ENCODE data around the gene COMMD1.
"Not testable (repeated sequence)": the region's sequence is repeated elsewhere in the genome, so short reads cannot be mapped to it uniquely, and the experiment has no call there.

Gene COMMD1

GRCh38 chr2:61966087-61966727 is 60.7 kb downstream of the COMMD1 start:
- DNase-seq, result no peak

DNA sequence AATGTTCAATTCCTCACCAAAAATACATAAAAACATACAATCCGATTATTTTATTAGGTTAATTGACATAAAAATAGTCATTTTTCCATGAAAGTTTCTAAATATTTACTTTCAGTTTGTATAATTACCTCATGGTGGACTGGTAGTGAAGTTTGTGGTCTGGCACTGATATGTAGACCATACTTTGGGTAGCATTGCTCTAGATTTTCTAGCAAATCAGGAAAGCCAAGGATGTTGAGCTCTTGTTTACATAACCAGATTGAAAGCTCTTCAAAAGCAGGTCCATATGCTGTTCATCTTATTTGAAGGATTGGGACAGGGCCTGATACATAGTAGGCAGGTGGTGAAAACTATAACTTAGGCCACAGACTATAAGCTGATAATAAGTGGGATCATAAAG is 61.8 kb downstream of the COMMD1 start:
- no peak for DNase-seq

GRCh38 chr2:61969376-61969775 is 63.9 kb downstream of the COMMD1 start:
- DNase-seq, result no peak

- no peak for DNase-seq
Observed at GRCh38 chr2:61970807-61971556, 65.5 kb downstream of the COMMD1 start.

- peak; percentile 61 for DNase-seq
Observed at GRCh38 chr2:61978522-61978921, 73.0 kb downstream of the COMMD1 start.

DNA sequence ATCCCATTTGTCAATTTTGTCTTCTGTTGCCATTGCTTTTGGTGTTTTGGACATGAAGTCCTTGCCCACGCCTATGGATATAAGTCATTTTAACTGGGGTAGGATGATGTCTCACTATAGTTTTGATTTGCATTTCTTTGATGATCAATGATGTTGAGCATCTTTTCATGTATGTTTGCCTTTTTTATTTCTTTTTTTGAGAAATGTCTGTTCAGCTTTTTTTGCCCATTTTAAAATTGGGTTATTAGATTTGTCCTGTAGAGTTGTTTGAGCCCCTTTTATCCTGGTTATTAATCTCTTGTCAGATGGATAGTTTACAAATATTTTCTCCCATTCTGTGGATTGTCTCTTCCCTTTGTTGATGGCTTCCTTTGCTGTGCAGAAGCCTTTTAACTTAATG is 75.3 kb downstream of the COMMD1 start:
- DNase-seq, result no peak

GRCh38 chr2:61984682-61985081 is 79.2 kb downstream of the COMMD1 start:
- DNase-seq, result no peak

GRCh38 chr2:61988462-61989366 is 83.2 kb downstream of the COMMD1 start:
- no peak for DNase-seq

GRCh38 chr2:61993422-61994024 is 88.0 kb downstream of the COMMD1 start:
- DNase-seq, result peak; percentile 59

DNA sequence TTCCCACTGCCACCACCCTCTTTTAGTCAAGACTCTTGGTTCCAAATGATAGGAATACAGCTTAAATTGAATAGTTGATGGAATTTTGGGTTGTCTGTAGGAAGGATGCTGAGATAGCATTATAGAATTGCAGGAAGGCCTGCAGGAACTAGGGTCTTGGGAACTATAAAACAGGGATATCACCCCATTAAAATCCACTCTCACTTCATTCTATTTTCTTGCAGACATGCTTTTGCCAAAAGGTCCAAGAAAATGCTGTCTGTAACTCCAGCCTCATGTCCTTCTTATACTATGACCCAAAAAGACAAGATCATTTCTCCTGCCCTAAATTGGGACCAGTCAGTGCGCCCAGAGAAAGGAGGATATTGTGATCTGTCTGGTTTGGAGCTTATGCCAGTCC is 89.1 kb downstream of the COMMD1 start:
- no peak for DNase-seq

- DNase-seq, result peak; percentile 16
Observed at GRCh38 chr2:61995065-61995464, 89.6 kb downstream of the COMMD1 start.

- peak; percentile 13 for DNase-seq
Observed at GRCh38 chr2:61995515-61995914, 90.0 kb downstream of the COMMD1 start.

- no peak for DNase-seq
Observed at GRCh38 chr2:61998426-61998825, 93.0 kb downstream of the COMMD1 start.

DNA sequence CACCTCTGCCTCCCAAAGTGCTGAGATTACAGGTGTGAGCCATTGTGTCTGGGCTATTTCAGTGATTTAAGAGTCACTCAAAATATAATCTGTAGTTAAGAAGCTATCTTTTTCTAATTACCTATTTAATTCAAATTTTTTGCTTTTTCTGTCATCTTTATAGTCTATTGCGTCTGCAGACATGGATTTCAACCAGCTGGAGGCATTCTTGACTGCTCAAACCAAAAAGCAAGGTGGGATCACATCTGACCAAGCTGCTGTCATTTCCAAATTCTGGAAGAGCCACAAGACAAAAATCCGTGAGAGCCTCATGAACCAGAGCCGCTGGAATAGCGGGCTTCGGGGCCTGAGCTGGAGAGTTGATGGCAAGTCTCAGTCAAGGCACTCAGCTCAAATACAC is 95.1 kb downstream of the COMMD1 start:
- DNase-seq, result no peak

GRCh38 chr2:62001431-62001830 is 96.0 kb downstream of the COMMD1 start:
- DNase-seq, result no peak

DNA sequence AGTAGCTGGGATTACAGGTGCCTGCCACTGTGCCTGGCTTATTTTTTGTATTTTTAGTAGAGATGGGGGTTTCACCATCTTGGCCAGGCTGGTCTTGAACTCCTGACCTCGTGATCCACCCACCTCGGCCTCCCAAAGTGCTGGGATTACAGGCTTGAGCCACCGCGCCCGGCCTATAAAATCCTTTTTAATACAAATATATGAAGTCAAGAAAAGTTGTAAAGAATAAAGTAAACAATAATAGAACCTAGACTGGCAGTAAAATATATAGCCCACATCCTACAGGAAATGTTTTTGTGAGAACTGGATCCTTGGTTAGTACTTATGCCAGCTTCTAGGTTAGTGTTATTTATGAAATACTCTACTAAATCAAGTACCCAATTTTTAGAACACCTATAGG is 99.0 kb downstream of the COMMD1 start:
- not testable (repeated sequence) for DNase-seq

- DNase-seq, result no peak
Observed at GRCh38 chr2:62007555-62007954, 102.1 kb downstream of the COMMD1 start.

GRCh38 chr2:62010632-62011256 is 105.3 kb downstream of the COMMD1 start:
- DNase-seq, result peak; percentile 18

DNA sequence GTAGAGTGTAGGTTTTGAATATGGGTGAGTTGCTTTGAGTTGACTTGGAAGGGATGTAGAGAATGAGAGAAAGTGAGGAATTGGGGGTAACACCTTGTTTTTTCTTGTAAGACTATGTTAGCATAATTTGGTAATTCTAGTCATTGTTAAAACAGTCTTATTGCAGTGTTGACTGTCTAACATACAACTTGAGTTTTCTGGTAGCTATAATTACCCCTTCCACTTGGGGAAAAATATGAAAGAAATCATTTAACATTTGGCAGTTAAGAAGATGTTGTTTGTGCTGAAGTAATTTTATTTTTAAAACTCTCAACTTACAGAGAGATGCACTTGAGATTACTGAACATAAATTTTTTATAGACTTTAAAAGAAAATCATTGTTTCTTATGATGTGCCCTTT is 108.2 kb downstream of the COMMD1 start:
- no peak for DNase-seq

- peak; percentile 3 for DNase-seq
Observed at GRCh38 chr2:62014102-62014501, 108.6 kb downstream of the COMMD1 start.

DNA sequence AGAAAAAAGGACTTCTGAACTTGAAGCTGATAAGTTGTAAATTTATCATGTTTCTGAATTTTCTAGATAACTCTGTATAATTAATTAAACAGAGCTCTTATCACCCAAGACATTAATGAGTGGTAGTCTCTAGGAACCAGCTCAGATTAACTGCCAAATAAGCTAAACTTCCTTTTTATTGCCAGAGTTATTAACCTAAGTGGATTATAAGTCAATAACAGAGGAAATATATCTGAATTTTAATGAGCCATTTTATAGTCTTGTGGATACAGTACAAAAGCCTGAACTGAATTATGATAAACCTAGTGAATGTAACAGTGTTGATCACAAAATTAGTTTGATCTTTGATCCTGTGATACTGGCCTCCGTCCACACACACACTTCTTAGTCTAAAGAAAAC is 111.5 kb downstream of the COMMD1 start:
- DNase-seq, result no peak

DNA sequence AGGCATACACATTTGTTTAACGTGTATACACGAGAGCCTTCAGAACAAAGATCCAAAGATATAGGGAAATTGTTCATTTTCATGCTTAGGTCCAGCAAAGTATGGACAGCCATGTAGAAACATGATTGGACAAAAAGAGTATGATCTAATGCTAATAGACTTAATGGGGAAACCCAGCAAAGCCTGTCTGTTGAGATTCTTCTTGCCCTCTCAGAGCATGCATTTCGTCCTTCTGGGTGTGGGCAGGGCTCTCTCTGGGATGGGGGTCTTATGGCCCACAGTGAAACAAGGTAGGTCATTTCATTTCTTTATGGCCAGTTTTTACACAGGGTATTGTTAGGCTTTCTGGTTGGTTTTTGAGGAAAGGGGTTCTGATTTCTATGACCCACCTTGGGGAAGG is 124.4 kb downstream of the COMMD1 start:
- DNase-seq, result no peak

DNA sequence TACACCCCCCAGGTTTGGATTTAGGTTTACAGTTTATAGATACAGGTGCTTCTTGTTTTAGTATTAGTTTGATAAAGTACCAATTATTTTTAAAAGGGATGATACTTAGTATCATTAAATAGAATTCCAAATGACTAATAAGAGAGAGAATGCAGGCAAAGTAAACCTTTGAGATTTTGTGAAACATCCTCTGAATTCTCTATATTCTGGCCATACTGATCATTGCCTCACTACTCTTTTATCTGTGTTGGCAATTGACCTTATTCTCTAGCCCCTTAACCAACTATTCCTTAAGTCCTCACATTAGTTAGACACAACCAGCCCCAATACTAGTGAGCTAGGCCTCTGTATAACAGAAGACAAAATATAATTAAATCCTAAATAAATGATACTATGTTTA is 125.4 kb downstream of the COMMD1 start:
- no peak for DNase-seq

All from suppressor macrophage treated with lipopolysaccharide for 4 hours (primary cell).